Measurements from ENCODE around the gene NELFE. TPM values are rescaled to one million over a fixed set of nuclear protein-coding genes. Genes with fewer than 3 reads are reported as not detected.
A peak's percentile ranks its signal among the peaks of the same experiment; 100 is the strongest.
"Not testable (repeated sequence)": the region's sequence is repeated elsewhere in the genome, so short reads cannot be mapped to it uniquely, and the experiment has no call there.

NELFE gene
- total and polyA plus RNA-seq, 12 donors: 36.5 to 70.4 (median 45.7) TPM

GRCh38 chr6:31940256-31940664, 18.5 kb downstream of the NELFE start:
- no peak for ATAC-seq
- Histone ChIP-seq H3K9me3 (no peaks in the 10 kb centered on the region), H3K4me1 (peaks cover 0 to 7% (median 0%) of the 10 kb centered on the region in 9 donors), H3K36me3 (peaks cover 0 to 23% (median 0%) of the 10 kb centered on the region in 9 donors), H3K4me3 (no peak overlapping the region), H3K27me3 (peaks cover 0 to 21% (median 0%) of the 10 kb centered on the region in 7 donors), H3K27ac (no peak overlapping the region)
- intact Hi-C loops (cut with DNase I): loop anchor here in 2 of 10 donors (10.0 kb wide), 2 partner anchors 255 to 265 kb away; partner anchors contain the start of gene LY6G5C (in 1 of the 2)
- no peak for DNase-seq
- TF ChIP-seq CTCF (IDR thresholded peaks at IDR 0.05): no peak
- 12 to 18% methylated on average over 6 of the region's 6 CpGs for WGBS, 2 donors

GRCh38 chr6:31935823-31936222, 22.9 kb downstream of the NELFE start:
- no peaks in the 10 kb centered on the region for H3K9me3 ChIP-seq
- H3K4me1 ChIP-seq: no peaks in the 10 kb centered on the region
- H3K27ac ChIP-seq: no peak overlapping the region
- no peak for TF ChIP-seq CTCF (IDR thresholded peaks at IDR 0.05)
- 70 to 74% methylated on average over 9 of the region's 9 CpGs for WGBS, 2 donors
- intact Hi-C loops (cut with DNase I): no loop called here
- DNase-seq (no peak), ATAC-seq (no peak)
- H3K4me3 ChIP-seq: no peak overlapping the region
- peaks cover 0 to 17% (median 0%) of the 10 kb centered on the region in 9 donors for H3K36me3 ChIP-seq
- no peaks in the 10 kb centered on the region for H3K27me3 ChIP-seq

GRCh38 chr6:31935021-31935420, 23.8 kb downstream of the NELFE start:
- Histone ChIP-seq H3K36me3 (peaks cover 0 to 15% (median 0%) of the 10 kb centered on the region in 9 donors), H3K27me3 (no peaks in the 10 kb centered on the region), H3K4me1 (no peaks in the 10 kb centered on the region), H3K4me3 (no peak overlapping the region), H3K9me3 (no peaks in the 10 kb centered on the region), H3K27ac (no peak overlapping the region)
- intact Hi-C loops (cut with DNase I): no loop called here
- ATAC-seq: no peak
- DNase-seq: no peak
- WGBS, 2 donors: 71 to 75% methylated on average over 3 of the region's 3 CpGs
- no peak for TF ChIP-seq CTCF (IDR thresholded peaks at IDR 0.05)

- TF ChIP-seq CTCF (IDR thresholded peaks at IDR 0.05): no peak
- 87 to 89% methylated on average over 19 of the region's 19 CpGs for WGBS, 2 donors
- ATAC-seq: peak in 1 of 8 donors; percentile 22
Measured at GRCh38 chr6:31933537-31933936, 25.2 kb downstream of the NELFE start.

GRCh38 chr6:31932137-31932536, 26.6 kb downstream of the NELFE start:
- DNase-seq; ATAC-seq; H3K36me3 ChIP-seq; H3K9me3 ChIP-seq; intact Hi-C loops (cut with DNase I); H3K4me3 ChIP-seq; H3K27ac ChIP-seq; H3K27me3 ChIP-seq: not testable (repeated sequence)
- WGBS, 2 donors: 88 to 95% methylated on average over 13 to 32 of the region's 32 CpGs
- H3K4me1 ChIP-seq: peaks cover 0 to 18% (median 0%) of the 10 kb centered on the region in 9 donors

More at GRCh38 chr6:31933537-31933936, 25.2 kb downstream of the NELFE start:
- peaks cover 0 to 8% (median 0%) of the 10 kb centered on the region in 9 donors for H3K4me1 ChIP-seq
- intact Hi-C loops (cut with DNase I): no loop called here
- H3K27me3 ChIP-seq: no peaks in the 10 kb centered on the region
- peaks cover 0 to under 1% (median 0%) of the 10 kb centered on the region in 9 donors for H3K36me3 ChIP-seq
- H3K27ac ChIP-seq: no peak overlapping the region
- no peak overlapping the region for H3K4me3 ChIP-seq
- no peaks in the 10 kb centered on the region for H3K9me3 ChIP-seq
- DNase-seq: no peak
